Measurements from ENCODE around the gene RASSF5. TPM values are rescaled to one million over a fixed set of nuclear protein-coding genes. Genes with fewer than 3 reads are reported as not detected.

The RASSF5 gene
- total and polyA plus RNA-seq, 2 experiments from 2014 or later = 0.48 to 4.4 TPM

- TF ChIP-seq ZNF462 (CRISPR knock-in tag; IDR thresholded peaks at IDR 0.05) (no peak), CTCF (conservative IDR thresholded peaks at IDR 0.05; ENCODE audit: low read depth in 2 of 2) (no peak), POLR2AphosphoS5 (IDR thresholded peaks at IDR 0.05; ENCODE audit: low read depth) (no peak), EZH2phosphoT487 (IDR thresholded peaks at IDR 0.05; ENCODE audit: unreplicated experiment) (no peak)
These were observed 20.1 kb upstream of the RASSF5 start (continued) for GRCh38 chr1:206486995-206487788.

GRCh38 chr1:206487970-206488369 lies 19.4 kb upstream of the RASSF5 start:
- no peak for ATAC-seq
- peaks cover 3% of the 10 kb centered on the region; the same call in 1 of the 3 replicates for H3K4me1 Mint-ChIP-seq
- Histone ChIP-seq H3K79me2 (replicated peaks; ENCODE audit: insufficient read depth) (no peaks in the 10 kb centered on the region), H3K4me1 (ENCODE audit: insufficient read depth) (no peaks in the 10 kb centered on the region), H3K27me3 (ENCODE audit: insufficient read depth) (no peaks in the 10 kb centered on the region), H3K36me3 (ENCODE audit: insufficient read depth) (no peaks in the 10 kb centered on the region), H3K9me2 (ENCODE audit: insufficient read depth) (no peaks in the 10 kb centered on the region), H3K4me2 (no peak overlapping the region), H3K4me3 (no peak overlapping the region), H3K27ac (ENCODE audit: low read depth) (no peak overlapping the region), H3F3A (replicated peaks; ENCODE audit: low read depth) (no peaks in the 10 kb centered on the region), H4K20me1 (replicated peaks; ENCODE audit: insufficient read depth) (no peaks in the 10 kb centered on the region), H2AFZ (no peak overlapping the region)
- no peak overlapping the region for H3K27ac Mint-ChIP-seq
- peaks cover 10% of the 10 kb centered on the region for H3K27me3 Mint-ChIP-seq (ENCODE audit: insufficient read depth, low read depth, poor library complexity)
- DNase-seq (ENCODE audit: low spot score) = no peak
- H3K36me3 Mint-ChIP-seq (ENCODE audit: low read depth) = peaks cover 14% of the 10 kb centered on the region
- H3K4me3 Mint-ChIP-seq = no peak overlapping the region
- no peaks in the 10 kb centered on the region for H3K9me3 Mint-ChIP-seq
- no peak for TF ChIP-seq ZNF114 (CRISPR knock-in tag; IDR thresholded peaks at IDR 0.05)
- TF ChIP-seq POLR2AphosphoS5 (IDR thresholded peaks at IDR 0.05; ENCODE audit: low read depth) = no peak
- no peak for TF ChIP-seq ZNF462 (CRISPR knock-in tag; IDR thresholded peaks at IDR 0.05)
- no peak for TF ChIP-seq EZH2phosphoT487 (IDR thresholded peaks at IDR 0.05; ENCODE audit: unreplicated experiment)
